ENCODE measurements around the gene CAPN7. TPM values are rescaled to one million over a fixed set of nuclear protein-coding genes. Genes with fewer than 3 reads are reported as not detected.
"Not testable (repeated sequence)": the region's sequence is repeated elsewhere in the genome, so short reads cannot be mapped to it uniquely, and the experiment has no call there.

CAPN7 gene
- total RNA-seq (2014; rRNA removed; shearing (Covaris generic); ENCODE audit: low replicate concordance): 10.5 and 12.0 TPM in 2 replicates

DNA sequence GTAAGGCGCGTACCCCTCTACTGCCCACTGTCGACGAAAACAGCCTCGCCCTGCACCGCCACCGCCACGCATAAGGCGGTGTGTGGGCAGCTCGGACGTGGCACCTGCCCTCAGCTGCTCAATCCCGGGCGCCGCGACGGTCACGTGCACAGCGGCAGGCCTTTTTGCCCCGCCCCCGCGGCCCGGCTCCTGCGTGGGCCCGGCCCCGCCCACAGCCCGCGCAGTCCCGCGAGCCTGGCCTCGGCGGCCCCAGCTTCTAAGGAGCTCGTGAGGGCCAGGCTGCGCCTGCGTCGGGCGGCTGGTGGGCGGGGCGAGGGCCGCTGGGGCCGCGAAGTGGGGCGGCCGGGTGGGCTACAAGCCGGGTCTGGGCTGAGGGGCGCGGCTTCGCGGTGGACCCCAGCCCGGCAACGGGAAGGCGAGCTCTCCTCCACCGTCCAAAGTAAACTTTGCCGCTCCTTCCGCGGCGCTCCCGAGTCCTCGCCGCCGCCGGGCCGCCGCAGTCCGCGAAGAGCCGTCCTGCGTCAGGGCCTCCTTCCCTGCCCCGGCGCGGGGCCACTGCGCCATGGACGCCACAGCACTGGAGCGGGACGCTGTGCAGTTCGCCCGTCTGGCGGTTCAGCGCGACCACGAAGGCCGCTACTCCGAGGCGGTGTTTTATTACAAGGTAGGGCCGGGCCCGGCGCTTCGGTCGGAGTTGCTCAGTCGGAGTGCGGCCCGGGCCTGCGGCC, at the start of gene CAPN7:
CAPN7 (plus strand) TSS at position 313 of the 728 bp plus-strand sequence; CDS start at position 563, 250 bp downstream.
- in situ Hi-C loops (cut with HindIII; ENCODE audit: low pct_unique_long_range_greater_than_20kb, low sequenced_read_pairs): no loop called here
- peak; percentile 88 for DNase-seq (ENCODE audit: low read depth)

DNA sequence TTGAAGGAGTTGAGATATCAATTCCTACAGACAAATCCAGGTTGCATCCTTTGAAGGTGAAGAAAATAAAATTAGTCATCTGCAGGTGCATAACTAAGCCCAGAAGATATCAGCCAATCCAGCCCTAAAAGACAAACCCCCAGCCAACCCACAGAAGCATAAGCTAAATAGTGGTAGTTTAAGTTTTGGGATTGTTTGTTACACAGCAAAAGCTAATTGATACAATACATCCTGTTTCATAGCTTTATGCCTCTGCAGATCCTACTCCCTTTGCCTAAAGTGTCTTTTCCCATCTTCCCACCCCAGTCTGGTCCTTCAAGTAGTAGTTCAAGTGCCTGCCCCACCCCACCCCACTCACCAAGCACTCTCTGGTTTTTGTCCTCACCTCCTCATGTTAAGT, 48.6 kb upstream of the CAPN7 start:
- no peak for DNase-seq (ENCODE audit: low read depth)
- in situ Hi-C loops (cut with HindIII; ENCODE audit: low pct_unique_long_range_greater_than_20kb, low sequenced_read_pairs): no loop called here

DNA sequence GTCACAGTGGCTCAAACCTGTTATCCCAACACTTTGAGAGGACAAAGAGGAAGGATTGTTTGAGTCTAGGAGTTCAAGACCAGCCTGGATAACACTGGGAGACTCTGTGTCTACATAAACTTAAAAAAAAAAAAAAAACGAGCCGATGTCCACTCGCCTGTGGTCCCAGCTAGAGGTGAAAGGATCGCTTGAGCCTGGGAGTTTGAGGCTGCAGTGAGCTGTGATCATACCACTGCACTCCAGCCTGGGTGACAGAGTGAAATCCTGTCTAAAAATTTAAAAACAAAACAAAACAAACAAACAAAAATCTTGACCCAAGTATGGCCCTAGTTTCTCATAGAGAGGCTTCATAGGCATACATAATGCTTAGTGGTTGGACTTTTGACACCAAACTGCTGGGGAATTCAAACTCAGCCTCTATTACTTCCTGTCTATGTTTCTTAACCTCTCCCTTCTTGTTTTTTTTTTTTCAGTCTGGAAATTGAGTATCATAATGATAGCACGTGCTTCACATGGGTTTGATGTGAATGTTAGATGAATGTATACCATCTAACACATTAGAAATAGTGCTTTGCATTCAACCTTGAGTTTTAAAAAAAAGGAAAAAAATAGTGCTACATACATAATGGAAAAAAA, 46.4 kb upstream of the CAPN7 start:
- in situ Hi-C loops (cut with HindIII; ENCODE audit: low pct_unique_long_range_greater_than_20kb, low sequenced_read_pairs): no loop called here
- no peak for DNase-seq (ENCODE audit: low read depth)

DNA sequence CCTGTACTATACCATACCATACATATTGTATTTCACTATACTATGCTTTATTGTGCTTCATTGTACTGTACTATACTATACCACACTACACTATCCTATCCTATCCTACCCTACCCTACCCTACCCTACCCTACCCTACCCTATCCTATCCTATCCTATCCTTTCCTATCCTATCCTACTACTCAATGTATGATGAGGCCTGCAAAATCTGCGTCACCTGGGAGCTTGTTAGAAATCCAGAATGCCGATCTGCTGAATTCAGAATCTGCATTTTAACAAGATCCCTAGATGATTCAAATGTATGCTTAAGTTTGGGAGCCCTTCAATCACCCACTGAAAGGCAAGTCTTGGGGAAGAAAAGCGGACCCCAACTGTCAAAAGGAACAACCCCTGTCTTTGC, 45.4 kb upstream of the CAPN7 start:
- in situ Hi-C loops (cut with HindIII; ENCODE audit: low pct_unique_long_range_greater_than_20kb, low sequenced_read_pairs): no loop called here
- DNase-seq (ENCODE audit: low read depth): no peak

DNA sequence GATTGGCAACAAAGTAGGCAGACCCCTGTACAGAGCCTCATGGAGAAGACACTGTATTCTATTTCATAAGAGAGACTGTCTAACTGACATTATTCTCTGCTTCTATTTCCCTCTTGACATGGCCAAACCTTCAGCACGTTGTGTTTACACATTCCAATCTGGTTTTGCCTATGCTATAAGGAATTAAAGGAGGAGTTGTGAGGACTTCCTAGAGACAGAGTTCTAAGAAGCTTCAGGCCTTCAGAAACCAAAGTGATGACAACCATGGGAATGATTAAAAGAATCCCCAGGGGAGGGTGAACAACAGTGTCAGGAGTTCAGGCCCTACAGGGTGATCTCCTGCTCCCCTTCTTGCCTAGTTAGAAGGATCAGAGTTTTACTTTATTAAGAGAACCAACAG, 44.9 kb upstream of the CAPN7 start:
- in situ Hi-C loops (cut with HindIII; ENCODE audit: low pct_unique_long_range_greater_than_20kb, low sequenced_read_pairs): no loop called here
- no peak for DNase-seq (ENCODE audit: low read depth)

DNA sequence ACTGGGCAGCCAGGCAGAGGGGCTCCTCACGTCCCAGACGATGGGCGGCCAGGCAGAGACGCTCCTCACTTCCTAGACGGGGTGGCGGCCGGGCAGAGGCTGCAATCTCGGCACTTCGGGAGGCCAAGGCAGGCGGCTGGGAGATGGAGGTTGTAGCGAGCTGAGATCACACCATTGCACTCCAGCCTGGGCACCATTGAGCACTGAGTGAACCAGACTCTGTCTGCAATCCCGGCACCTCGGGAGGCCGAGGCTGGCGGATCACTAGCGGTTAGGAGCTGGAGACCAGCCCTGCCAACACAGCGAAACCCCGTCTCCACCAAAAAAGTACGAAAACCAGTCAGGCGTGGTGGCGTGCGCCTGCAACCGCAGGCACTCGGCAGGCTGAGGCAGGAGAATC, 42.4 kb upstream of the CAPN7 start:
- DNase-seq (ENCODE audit: low read depth); in situ Hi-C loops (cut with HindIII; ENCODE audit: low pct_unique_long_range_greater_than_20kb, low sequenced_read_pairs): not testable (repeated sequence)

DNA sequence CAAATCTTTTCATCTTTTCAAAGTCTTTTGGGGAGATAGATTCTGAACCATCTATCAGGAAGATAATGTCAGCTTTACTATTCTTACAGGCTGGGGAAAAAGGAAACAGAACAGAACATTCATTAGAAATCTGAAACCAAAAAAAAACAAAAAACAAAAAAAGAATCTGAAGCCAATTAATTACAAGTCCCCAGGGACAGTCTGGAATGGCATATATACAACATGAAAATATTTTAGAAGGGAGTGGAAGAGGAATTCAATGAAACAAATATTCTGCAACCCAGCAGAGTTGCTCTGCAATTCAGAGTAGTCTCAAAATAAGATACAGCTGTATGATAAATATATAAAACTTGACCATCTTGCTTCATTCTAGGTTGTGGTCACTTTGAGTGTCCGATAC, 41.7 kb upstream of the CAPN7 start:
- in situ Hi-C loops (cut with HindIII; ENCODE audit: low pct_unique_long_range_greater_than_20kb, low sequenced_read_pairs): no loop called here
- DNase-seq (ENCODE audit: low read depth): no peak

DNA sequence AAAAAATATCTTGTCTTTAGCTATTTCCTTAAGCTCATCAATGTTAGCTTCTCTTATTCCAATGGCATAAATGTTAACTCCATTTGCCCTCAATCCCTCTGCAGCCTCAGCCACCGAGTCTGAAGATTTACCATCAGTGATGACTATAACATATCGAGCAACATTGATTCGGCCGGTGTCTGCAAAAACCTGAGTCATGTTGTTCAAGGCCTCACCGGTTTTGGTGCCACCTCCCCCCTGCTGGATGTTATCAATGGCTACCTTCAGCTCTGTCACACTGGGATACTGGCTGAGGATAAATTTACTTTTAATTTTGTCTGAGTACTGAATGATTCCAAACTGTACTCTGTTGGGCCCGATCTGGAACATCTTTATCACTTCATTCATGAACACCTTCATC, 41.0 kb upstream of the CAPN7 start:
- in situ Hi-C loops (cut with HindIII; ENCODE audit: low pct_unique_long_range_greater_than_20kb, low sequenced_read_pairs): no loop called here
- no peak for DNase-seq (ENCODE audit: low read depth)

- in situ Hi-C loops (cut with HindIII; ENCODE audit: low pct_unique_long_range_greater_than_20kb, low sequenced_read_pairs): not testable (repeated sequence)
These were observed 39.7 kb upstream of the CAPN7 start for GRCh38 chr3:15166391-15166790.

GRCh38 chr3:15171096-15171495, 35.0 kb upstream of the CAPN7 start:
- no peak for DNase-seq (ENCODE audit: low read depth)
- in situ Hi-C loops (cut with HindIII; ENCODE audit: low pct_unique_long_range_greater_than_20kb, low sequenced_read_pairs): no loop called here

More at GRCh38 chr3:15166391-15166790, 39.7 kb upstream of the CAPN7 start:
- DNase-seq (ENCODE audit: low read depth): not testable (repeated sequence)

DNA sequence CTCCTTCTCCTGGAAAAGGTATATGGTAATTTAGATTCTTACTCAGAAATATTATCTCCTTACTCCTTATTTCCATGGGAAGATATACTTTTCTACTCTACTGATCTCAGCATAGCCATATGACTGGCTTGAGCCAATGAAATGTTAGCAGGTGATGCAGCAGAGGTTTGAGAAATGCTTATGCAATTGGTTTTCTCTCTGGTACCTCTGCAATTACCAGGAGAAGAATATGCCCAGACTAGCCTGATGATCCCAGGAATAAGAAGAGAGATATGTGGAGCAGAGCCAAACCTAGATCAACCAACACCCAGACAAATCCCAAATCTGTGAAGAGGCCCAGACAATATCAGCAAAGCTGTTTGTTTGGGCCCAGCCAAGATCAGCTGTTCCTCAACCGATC, 33.2 kb upstream of the CAPN7 start:
- DNase-seq (ENCODE audit: low read depth): no peak
- in situ Hi-C loops (cut with HindIII; ENCODE audit: low pct_unique_long_range_greater_than_20kb, low sequenced_read_pairs): no loop called here

DNA sequence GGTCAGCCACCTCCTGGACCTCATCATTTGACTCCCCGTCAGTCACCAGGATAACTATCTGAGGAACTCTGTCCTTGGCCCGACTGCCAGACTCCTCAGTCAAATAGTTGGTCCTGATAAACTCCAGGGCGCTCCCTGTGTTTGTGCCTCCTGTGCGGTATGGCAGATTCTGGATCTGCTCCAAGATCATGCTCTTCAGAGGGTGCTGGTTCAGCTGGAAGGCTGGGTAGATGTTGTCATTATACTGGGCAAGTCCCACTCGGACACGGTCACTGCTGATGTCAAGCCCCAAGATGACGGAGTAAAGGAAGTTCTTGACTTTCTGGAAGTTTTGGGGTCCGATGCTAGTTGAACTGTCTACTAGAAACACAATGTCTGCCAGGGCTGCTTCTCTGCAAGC, 31.1 kb upstream of the CAPN7 start:
- no peak for DNase-seq (ENCODE audit: low read depth)
- in situ Hi-C loops (cut with HindIII; ENCODE audit: low pct_unique_long_range_greater_than_20kb, low sequenced_read_pairs): no loop called here

GRCh38 chr3:15175605-15176004, 30.4 kb upstream of the CAPN7 start:
- in situ Hi-C loops (cut with HindIII; ENCODE audit: low pct_unique_long_range_greater_than_20kb, low sequenced_read_pairs): no loop called here
- DNase-seq (ENCODE audit: low read depth): no peak

DNA sequence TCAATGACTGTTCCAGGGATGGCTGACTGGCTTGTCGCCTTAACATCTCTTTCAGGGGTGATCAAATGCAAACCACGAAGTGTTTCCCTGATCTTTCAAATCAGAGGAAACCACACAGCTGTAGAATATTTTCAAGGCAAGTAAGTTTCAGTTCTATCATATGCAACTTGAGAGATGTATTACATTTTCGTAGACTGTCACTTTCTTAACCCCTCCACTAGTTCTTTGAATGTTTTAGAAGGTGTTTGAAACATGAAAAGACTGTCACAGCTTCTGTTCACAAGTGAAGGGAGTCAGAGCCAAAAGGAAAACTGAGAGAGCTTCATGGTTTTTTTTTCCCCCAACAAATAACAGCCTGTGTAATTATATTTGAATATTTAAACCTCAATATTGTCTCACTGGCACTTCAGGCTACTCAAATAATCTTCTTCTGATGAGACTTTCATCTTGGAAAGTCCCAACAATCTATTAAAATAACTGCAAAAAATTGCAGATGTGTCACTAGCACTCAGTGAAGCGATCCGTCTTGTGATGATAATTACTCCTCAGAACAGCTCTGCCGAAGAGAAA, 25.9 kb upstream of the CAPN7 start:
- in situ Hi-C loops (cut with HindIII; ENCODE audit: low pct_unique_long_range_greater_than_20kb, low sequenced_read_pairs): no loop called here

DNA sequence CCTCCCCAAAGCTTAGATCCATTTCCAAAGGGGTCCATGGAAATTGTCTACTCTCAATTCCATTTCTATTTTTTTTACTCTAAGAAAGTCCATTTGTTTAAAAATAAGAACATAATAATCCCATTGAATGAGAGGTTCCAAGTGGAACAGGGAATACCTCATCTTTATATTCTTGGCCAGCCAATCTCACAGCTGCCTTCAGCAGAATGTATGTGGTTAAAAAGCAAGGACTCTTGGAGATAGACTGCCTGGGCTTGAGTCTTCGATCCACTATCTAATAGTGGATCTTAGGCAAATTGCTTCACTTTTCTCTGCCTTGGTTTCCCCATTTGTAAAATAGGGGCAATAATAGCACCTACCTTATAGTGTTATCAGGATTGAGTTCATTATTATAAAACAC, 24.5 kb upstream of the CAPN7 start:
- DNase-seq (ENCODE audit: low read depth): no peak
- in situ Hi-C loops (cut with HindIII; ENCODE audit: low pct_unique_long_range_greater_than_20kb, low sequenced_read_pairs): no loop called here

More for the DNA sequence above, 25.9 kb upstream of the CAPN7 start:
- no peak for DNase-seq (ENCODE audit: low read depth)

DNA sequence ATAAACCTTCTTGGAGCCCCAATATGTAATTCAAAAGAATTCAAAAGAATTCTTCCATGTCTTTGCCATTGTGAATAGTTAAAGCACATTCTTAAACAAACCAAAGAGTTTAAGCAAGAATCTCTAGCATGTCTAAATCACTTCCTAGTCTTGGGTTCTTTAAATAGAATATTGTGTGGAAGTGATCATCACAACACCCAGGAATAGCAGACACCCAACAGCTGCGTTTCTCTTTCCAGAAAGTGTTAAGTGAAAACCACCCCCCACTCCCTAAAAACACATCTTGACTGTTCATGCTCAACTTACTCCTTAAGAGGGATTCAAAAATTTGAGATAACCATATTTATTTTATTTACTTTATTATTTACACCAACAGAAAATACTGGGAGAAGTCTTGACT, 24.1 kb upstream of the CAPN7 start:
- in situ Hi-C loops (cut with HindIII; ENCODE audit: low pct_unique_long_range_greater_than_20kb, low sequenced_read_pairs): no loop called here
- DNase-seq (ENCODE audit: low read depth): no peak

GRCh38 chr3:15183011-15183410, 23.0 kb upstream of the CAPN7 start:
- in situ Hi-C loops (cut with HindIII; ENCODE audit: low pct_unique_long_range_greater_than_20kb, low sequenced_read_pairs): no loop called here

GRCh38 chr3:15185404-15185803, 20.6 kb upstream of the CAPN7 start:
- in situ Hi-C loops (cut with HindIII; ENCODE audit: low pct_unique_long_range_greater_than_20kb, low sequenced_read_pairs): no loop called here

More at GRCh38 chr3:15183011-15183410, 23.0 kb upstream of the CAPN7 start:
- no peak for DNase-seq (ENCODE audit: low read depth)

DNA sequence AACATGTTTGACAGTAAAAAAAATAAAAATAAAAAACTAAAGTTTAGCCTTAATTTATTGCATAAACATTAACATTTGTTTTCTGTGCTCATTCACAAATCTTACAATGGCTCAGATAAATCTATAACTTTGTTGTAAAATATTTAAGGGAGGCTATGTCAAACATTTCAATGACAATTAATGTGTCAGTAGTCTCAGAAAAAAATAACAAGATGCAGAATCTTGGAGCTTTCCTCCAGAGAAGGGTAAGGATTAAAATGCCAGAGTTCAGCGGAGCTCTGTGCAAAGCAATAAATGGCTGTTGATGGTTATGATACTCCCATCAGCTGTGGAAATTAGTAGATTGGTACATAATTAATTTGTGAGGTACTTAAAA, 20.0 kb upstream of the CAPN7 start:
- in situ Hi-C loops (cut with HindIII; ENCODE audit: low pct_unique_long_range_greater_than_20kb, low sequenced_read_pairs): no loop called here
- DNase-seq (ENCODE audit: low read depth): no peak

More at GRCh38 chr3:15185404-15185803, 20.6 kb upstream of the CAPN7 start:
- no peak for DNase-seq (ENCODE audit: low read depth)
